SU-DHL-6 (cell line): ENCODE data around the gene ABTB2.

ENCODE experiments used
- EZH2phosphoT487 ChIP-seq: fragments of 200-600 bp; sonication (generic), shearing (Covaris generic); conservative IDR thresholded peaks from 2 replicates; pipeline ENCODE4 v1.6.1; 2018; ENCODE audit warnings: mild to moderate bottlenecking, antibody characterized with exemption, low read length, moderate library complexity, mixed read lengths
- TF ChIP-seq, protein P1 (sequence below): fragments of 200-600 bp; sonication (generic); IDR thresholded peaks from one replicate; pipeline ENCODE4 v1.5.1; 2017; ENCODE audit warnings: antibody characterized with exemption, mild to moderate bottlenecking, low read length, moderate library complexity; ENCODE audit not compliant: insufficient read depth, poor library complexity, severe bottlenecking

DNA sequence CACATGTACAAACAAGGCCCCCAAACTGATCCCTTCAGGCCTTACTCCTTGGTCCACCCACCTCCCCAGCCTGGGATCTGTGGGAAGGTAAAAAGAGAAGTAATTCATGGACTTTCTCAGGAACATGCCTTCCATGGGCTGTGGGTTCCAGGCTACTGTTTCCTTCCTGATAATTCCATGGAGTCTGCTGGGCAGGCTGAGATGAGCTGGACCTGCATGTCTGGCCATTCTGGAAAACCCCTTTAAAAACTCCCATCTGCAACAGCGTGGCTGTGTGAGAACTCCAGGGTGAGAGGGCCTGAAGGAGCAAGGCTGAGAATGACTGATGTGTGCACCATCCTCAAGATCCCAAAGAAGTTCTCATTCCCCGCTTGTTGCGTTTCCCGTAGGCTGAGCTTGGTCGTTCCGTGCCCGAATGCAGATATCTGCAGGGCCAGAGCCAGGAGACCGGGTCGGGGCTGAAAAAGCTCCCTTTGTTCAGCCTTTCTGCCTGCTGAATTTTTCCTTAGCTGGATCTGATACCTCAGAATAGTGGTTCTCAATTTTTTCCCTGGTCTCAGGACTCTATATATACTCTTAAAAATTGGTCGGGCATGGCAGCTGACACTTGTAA lies 179.5 kb downstream of the ABTB2 start:
- TF ChIP-seq, protein P1, sequence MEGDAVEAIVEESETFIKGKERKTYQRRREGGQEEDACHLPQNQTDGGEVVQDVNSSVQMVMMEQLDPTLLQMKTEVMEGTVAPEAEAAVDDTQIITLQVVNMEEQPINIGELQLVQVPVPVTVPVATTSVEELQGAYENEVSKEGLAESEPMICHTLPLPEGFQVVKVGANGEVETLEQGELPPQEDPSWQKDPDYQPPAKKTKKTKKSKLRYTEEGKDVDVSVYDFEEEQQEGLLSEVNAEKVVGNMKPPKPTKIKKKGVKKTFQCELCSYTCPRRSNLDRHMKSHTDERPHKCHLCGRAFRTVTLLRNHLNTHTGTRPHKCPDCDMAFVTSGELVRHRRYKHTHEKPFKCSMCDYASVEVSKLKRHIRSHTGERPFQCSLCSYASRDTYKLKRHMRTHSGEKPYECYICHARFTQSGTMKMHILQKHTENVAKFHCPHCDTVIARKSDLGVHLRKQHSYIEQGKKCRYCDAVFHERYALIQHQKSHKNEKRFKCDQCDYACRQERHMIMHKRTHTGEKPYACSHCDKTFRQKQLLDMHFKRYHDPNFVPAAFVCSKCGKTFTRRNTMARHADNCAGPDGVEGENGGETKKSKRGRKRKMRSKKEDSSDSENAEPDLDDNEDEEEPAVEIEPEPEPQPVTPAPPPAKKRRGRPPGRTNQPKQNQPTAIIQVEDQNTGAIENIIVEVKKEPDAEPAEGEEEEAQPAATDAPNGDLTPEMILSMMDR = no peak
- TF ChIP-seq EZH2phosphoT487 = no peak
